Breast epithelium (tissue), 3 donors: ENCODE data around the gene FARP1.

Source experiments
- POLR2A ChIP-seq: fragments of 450-650 bp; IDR thresholded peaks from one replicate; pipeline ENCODE4 v1.6.1; 2016; ENCODE audit warnings: antibody characterized with exemption, mild to moderate bottlenecking, moderate library complexity
- POLR2AphosphoS5 ChIP-seq, 3 donors: sonication (generic); formaldehyde crosslinking; IDR thresholded peaks; one replicate each; pipeline ENCODE4 v1.6.1; 2017; ENCODE audit warnings: antibody characterized with exemption in 3 of 3
- TF ChIP-seq, protein P1 (sequence below), 3 donors: fragments of 450-650 bp; IDR thresholded peaks; one replicate each; pipeline ENCODE4 v1.5.1; 2016 to 2017; ENCODE audit warnings: antibody characterized with exemption in 3 of 3, mild to moderate bottlenecking in 3 of 3, moderate library complexity in 3 of 3

DNA sequence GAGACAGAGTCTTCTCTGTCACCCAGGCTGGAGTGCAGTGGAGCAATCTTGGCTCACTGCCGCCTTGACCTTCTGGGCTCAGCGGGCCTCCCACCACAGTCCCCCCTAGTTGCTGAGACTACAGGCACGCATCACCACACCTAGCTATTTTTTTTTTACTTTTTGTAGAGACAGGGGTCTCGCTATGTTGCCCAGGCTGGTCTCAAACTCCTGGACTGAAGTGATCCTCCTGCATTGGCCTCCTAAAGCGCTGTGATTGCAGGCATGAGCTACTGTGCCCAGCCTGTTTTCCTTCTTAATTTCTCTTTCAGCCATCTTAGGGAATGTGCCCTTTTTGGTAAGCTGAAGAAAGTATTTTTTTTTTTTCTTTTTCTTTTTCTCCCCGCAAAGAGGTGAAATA is 76.8 kb downstream of the FARP1 start:
- TF ChIP-seq, protein P1, sequence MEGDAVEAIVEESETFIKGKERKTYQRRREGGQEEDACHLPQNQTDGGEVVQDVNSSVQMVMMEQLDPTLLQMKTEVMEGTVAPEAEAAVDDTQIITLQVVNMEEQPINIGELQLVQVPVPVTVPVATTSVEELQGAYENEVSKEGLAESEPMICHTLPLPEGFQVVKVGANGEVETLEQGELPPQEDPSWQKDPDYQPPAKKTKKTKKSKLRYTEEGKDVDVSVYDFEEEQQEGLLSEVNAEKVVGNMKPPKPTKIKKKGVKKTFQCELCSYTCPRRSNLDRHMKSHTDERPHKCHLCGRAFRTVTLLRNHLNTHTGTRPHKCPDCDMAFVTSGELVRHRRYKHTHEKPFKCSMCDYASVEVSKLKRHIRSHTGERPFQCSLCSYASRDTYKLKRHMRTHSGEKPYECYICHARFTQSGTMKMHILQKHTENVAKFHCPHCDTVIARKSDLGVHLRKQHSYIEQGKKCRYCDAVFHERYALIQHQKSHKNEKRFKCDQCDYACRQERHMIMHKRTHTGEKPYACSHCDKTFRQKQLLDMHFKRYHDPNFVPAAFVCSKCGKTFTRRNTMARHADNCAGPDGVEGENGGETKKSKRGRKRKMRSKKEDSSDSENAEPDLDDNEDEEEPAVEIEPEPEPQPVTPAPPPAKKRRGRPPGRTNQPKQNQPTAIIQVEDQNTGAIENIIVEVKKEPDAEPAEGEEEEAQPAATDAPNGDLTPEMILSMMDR (IDR thresholded peaks at IDR 0.05) = no peak
- no peak for TF ChIP-seq POLR2A
- TF ChIP-seq POLR2AphosphoS5 (IDR thresholded peaks at IDR 0.05) = no peak
